ENCODE results near the gene MCTP2. TPM values are rescaled to one million over a fixed set of nuclear protein-coding genes. Genes with fewer than 3 reads are reported as not detected.

The MCTP2 gene
- total and polyA plus RNA-seq, 2 donors (not counting 1 experiment from before 2014, with no cell fraction given) = 38.3 to 64.8 TPM

GRCh38 chr15:94414916-94415315 is 183.6 kb downstream of the MCTP2 start:
- Mint-ChIP-seq H3K9me3 (ENCODE audit: insufficient read depth) (no peaks in the 10 kb centered on the region), H3K4me1 (peaks cover 10% of the 10 kb centered on the region), H3K4me3 (no peak overlapping the region), H3K27ac (no peak overlapping the region), H3K27me3 (no peaks in the 10 kb centered on the region)
- WGBS (ENCODE audit: insufficient coverage) = no CpG with 5 or more reads among the region's 2 CpGs
- Histone ChIP-seq H3K27me3 (replicated peaks in 1 of 4; ENCODE audit: control extremely low read depth in 1 of 4, control insufficient read depth in 3 of 4, insufficient read depth in 4 of 4, low read length in 3 of 4) (no peaks in the 10 kb centered on the region), H3K4me3 (ENCODE audit: control extremely low read depth in 1 of 5, extremely low read depth in 1 of 5, insufficient read depth in 1 of 5, low read depth in 2 of 5, low read length in 4 of 5) (no peak overlapping the region), H3K9me3 (ENCODE audit: control extremely low read depth in 1 of 3, control insufficient read depth in 2 of 3, insufficient read depth in 1 of 3, low read length in 2 of 3) (no peaks in the 10 kb centered on the region), H3K79me2 (ENCODE audit: control insufficient read depth, insufficient read depth, low read length) (no peaks in the 10 kb centered on the region), H2AFZ (ENCODE audit: insufficient read depth, low read depth, low read length, poor library complexity, severe bottlenecking) (no peak overlapping the region), H3K36me3 (replicated peaks in 1 of 2; ENCODE audit: control extremely low read depth in 1 of 2, control insufficient read depth in 1 of 2, extremely low read depth in 1 of 2, insufficient read depth in 2 of 2, low read length in 1 of 2) (peaks cover 5 to 12% of the 10 kb centered on the region in 2 experiments), H3K4me2 (replicated peaks; ENCODE audit: low read depth, low read length, poor library complexity, severe bottlenecking) (no peak overlapping the region), H3K4me1 (ENCODE audit: control insufficient read depth in 2 of 2, insufficient read depth in 2 of 2, low read length in 2 of 2) (no peaks in the 10 kb centered on the region), H3K9ac (ENCODE audit: low read length) (no peak overlapping the region), H3K27ac (ENCODE audit: low read length in 2 of 2) (no peak overlapping the region), H4K20me1 (ENCODE audit: control insufficient read depth, insufficient read depth, low read length, poor library complexity, severe bottlenecking) (no peaks in the 10 kb centered on the region)
- no peak for ATAC-seq (ENCODE audit: low read depth)
- POLR2A ChIA-PET = no interaction called here
- no peak for DNase-seq
- no peak for TF ChIP-seq EZH2 (IDR thresholded peaks at IDR 0.05; ENCODE audit: borderline replicate concordance, insufficient read depth, low read depth, low read length, poor library complexity, severe bottlenecking)
- TF ChIP-seq, protein P1, sequence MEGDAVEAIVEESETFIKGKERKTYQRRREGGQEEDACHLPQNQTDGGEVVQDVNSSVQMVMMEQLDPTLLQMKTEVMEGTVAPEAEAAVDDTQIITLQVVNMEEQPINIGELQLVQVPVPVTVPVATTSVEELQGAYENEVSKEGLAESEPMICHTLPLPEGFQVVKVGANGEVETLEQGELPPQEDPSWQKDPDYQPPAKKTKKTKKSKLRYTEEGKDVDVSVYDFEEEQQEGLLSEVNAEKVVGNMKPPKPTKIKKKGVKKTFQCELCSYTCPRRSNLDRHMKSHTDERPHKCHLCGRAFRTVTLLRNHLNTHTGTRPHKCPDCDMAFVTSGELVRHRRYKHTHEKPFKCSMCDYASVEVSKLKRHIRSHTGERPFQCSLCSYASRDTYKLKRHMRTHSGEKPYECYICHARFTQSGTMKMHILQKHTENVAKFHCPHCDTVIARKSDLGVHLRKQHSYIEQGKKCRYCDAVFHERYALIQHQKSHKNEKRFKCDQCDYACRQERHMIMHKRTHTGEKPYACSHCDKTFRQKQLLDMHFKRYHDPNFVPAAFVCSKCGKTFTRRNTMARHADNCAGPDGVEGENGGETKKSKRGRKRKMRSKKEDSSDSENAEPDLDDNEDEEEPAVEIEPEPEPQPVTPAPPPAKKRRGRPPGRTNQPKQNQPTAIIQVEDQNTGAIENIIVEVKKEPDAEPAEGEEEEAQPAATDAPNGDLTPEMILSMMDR (IDR thresholded peaks at IDR 0.05) = no peak
- CTCF ChIA-PET = no interaction called here
- intact Hi-C loops (cut with micrococcal nuclease) = no loop called here

- Histone ChIP-seq H3K4me3 (ENCODE audit: control extremely low read depth in 1 of 5, extremely low read depth in 1 of 5, insufficient read depth in 1 of 5, low read depth in 2 of 5, low read length in 4 of 5) (no peak overlapping the region), H3K79me2 (ENCODE audit: control insufficient read depth, insufficient read depth, low read length) (no peaks in the 10 kb centered on the region), H3K4me1 (ENCODE audit: control insufficient read depth in 2 of 2, insufficient read depth in 2 of 2, low read length in 2 of 2) (no peaks in the 10 kb centered on the region), H3K27ac (ENCODE audit: low read length in 2 of 2) (no peak overlapping the region), H3K9ac (ENCODE audit: low read length) (no peak overlapping the region), H4K20me1 (ENCODE audit: control insufficient read depth, insufficient read depth, low read length, poor library complexity, severe bottlenecking) (no peaks in the 10 kb centered on the region), H3K36me3 (replicated peaks in 1 of 2; ENCODE audit: control extremely low read depth in 1 of 2, control insufficient read depth in 1 of 2, extremely low read depth in 1 of 2, insufficient read depth in 2 of 2, low read length in 1 of 2) (peaks cover 3 to 7% of the 10 kb centered on the region in 2 experiments), H3K4me2 (replicated peaks; ENCODE audit: low read depth, low read length, poor library complexity, severe bottlenecking) (no peak overlapping the region), H2AFZ (ENCODE audit: insufficient read depth, low read depth, low read length, poor library complexity, severe bottlenecking) (no peak overlapping the region), H3K27me3 (replicated peaks in 1 of 4; ENCODE audit: control extremely low read depth in 1 of 4, control insufficient read depth in 3 of 4, insufficient read depth in 4 of 4, low read length in 3 of 4) (no peaks in the 10 kb centered on the region), H3K9me3 (ENCODE audit: control extremely low read depth in 1 of 3, control insufficient read depth in 2 of 3, insufficient read depth in 1 of 3, low read length in 2 of 3) (no peaks in the 10 kb centered on the region)
- POLR2A ChIA-PET = no interaction called here
- DNase-seq = no peak
- CTCF ChIA-PET = no interaction called here
- TF ChIP-seq, protein P1 (IDR thresholded peaks at IDR 0.05) = no peak
- no peak for TF ChIP-seq EZH2 (IDR thresholded peaks at IDR 0.05; ENCODE audit: borderline replicate concordance, insufficient read depth, low read depth, low read length, poor library complexity, severe bottlenecking)
- Mint-ChIP-seq H3K9me3 (ENCODE audit: insufficient read depth) (no peaks in the 10 kb centered on the region), H3K27me3 (no peaks in the 10 kb centered on the region), H3K4me3 (no peak overlapping the region), H3K4me1 (peaks cover 10% of the 10 kb centered on the region), H3K27ac (no peak overlapping the region)
- 100% methylated on average over 3 of the region's 7 CpGs for WGBS (ENCODE audit: insufficient coverage)
- intact Hi-C loops (cut with micrococcal nuclease) = no loop called here
- no peak for ATAC-seq (ENCODE audit: low read depth)
These were observed 184.9 kb downstream of the MCTP2 start for GRCh38 chr15:94416267-94416666.
